GM18519 (cell line): Measurements from ENCODE around the gene CTNNBL1.

ENCODE experiments used
- ATAC-seq: cut with Tn5 transposase; IDR thresholded peaks from one replicate; pipeline ENCODE4 v1.9.1; 2021; ENCODE audit warnings: mild to moderate bottlenecking, moderate library complexity; ENCODE audit not compliant: unreplicated experiment, low FRiP score

CTNNBL1 gene

DNA sequence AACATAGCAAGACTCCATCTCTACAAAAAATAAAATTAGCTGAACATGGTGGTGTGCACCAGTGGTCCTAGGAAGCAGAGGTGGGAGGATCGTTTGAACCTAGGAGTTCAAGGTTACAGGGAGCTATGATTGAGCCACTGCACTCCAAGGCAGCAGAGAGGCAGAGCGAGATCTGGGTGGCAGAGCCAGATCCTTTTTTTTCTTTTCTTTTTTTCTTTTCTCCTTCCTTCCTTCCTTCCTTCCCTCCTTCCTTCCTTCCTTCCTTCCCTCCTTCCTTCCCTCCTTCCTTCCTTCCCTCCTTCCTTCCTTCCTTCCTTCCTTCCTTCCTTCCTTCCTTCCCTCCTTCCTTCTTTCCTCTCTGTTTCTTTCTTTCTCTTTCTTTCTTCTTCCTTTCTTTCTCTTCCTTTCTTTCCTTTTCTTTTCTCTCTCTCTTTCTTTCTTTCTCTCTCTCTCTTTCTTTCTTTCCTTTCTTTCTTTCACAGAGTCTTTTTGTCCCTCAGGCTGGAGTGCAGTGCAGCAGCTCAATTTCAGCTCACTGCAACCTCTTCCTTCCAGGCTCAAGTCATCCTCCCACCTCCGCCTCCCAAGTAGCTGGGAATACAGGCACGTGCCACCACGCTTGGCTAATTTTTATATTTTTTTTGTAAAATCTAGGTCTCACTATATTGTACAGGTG lies 199.9 kb downstream of the CTNNBL1 start:
- ATAC-seq = no peak

DNA sequence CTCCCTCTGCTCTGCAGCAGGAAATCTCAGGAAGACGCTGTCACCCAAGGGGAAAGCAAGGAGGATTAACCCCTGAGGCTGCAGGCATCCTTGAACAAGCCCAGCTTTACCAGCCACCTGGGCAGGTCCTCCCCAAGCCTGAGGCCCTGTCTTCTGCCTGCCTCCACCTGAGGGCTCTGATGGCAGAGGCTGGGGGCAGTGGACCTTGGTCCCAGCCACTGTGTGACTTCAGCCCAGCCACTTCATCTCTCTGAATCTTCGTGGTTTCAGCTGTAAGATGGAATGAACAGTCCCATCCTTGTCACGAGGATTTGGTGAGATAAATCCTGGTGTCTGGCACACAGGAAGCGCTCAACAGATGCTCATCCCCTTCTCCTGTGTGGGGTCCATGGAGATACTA lies 200.6 kb downstream of the CTNNBL1 start:
- no peak for ATAC-seq

DNA sequence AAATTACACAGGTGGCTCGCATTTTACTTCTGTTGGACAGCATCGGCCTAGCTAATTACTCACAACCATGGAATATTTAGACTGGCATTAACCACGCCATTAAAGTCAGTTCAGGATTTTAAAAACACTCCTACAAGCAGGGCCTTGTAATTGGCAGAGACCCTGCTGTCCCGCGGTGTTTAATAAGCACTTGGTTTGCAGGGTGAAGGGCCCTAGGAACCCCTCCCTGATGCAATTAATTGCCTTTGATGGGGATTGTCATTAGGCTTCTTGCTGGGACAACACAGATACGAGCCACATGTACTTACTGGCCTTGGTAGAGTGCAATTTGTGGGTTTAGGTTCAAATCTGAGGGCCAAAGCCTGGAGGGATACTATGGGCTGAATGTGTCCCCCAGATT lies 201.3 kb downstream of the CTNNBL1 start:
- ATAC-seq = no peak

- no peak for ATAC-seq
Observed at GRCh38 chr20:37896932-37897548, 203.2 kb downstream of the CTNNBL1 start.

GRCh38 chr20:37898233-37899104 lies 204.6 kb downstream of the CTNNBL1 start:
- no peak for ATAC-seq

DNA sequence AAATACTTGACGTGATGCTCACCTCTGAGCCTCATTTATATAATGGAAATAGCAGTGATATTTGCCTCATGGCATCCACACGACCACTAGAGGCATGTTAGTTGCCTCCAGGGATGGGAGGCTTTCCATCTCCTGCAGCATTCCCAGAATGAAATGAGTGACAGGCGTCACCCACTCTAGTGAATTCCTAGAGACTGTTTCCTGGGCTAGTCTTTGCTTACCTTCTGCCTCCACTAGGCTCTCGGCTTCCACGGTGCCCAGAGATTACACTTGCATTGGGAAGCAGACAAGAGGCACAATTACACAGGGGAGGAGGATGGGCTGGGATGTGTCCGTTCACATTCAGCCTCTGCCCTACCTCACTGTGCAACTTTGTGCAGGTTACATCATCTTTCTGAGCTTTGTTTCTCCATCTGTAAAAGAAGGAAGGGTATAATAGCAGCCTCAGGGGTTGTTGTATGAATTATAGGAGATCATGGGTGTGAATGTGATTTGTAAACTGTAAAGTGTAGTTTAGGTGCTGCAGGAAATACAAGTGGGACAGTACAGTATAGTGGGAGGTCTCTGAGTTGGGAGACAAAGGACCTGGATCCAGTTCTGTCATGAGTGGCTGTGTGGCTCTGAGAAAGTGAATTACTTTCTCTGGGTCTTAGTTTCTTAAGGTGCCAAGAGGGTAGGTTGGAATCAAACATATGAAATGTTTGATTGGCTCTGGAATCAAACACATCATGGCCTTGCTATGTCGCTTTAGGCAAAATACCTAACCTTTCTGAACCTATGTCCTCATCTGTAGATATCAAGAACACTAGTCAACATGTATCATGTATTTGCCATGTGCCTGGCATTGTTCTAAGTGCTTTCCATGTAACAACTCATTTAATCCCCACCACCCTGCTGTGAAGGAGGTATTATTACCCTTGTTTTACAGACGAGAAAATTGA lies 205.5 kb downstream of the CTNNBL1 start:
- ATAC-seq = no peak

DNA sequence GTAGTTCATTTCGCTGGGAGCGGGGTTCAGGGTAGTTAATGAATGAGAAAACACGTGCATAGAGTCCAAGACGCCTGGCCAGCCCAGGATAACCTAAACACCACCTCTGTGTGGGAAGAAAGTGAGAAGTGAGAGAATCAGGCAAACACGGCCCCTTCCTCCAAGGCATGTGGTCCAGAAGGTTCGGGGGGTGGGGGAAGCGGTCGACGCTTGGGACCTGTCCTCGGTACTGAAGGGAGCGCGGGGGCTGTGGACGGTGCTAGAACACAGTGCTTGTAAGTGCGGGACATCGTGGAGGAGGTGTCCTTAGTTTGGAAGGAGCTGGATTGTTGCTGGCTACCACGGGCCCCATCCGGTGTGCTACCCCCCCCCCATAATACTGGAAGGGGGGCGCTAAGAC lies 207.4 kb downstream of the CTNNBL1 start:
- no peak for ATAC-seq

GRCh38 chr20:37901654-37902503 lies 208.0 kb downstream of the CTNNBL1 start:
- ATAC-seq = no peak

GRCh38 chr20:37902504-37903313 lies 208.9 kb downstream of the CTNNBL1 start, which contains the start of gene VSTM2L:
TSS of gene VSTM2L (plus strand) at chr20:37903127. CDS start at chr20:37903351, 224 bp downstream.
- no peak for ATAC-seq

GRCh38 chr20:37903317-37904007 lies 209.6 kb downstream of the CTNNBL1 start:
- no peak for ATAC-seq

- ATAC-seq = no peak
Observed at GRCh38 chr20:37904008-37904642, 210.3 kb downstream of the CTNNBL1 start.

GRCh38 chr20:37904845-37905373 lies 211.1 kb downstream of the CTNNBL1 start:
- ATAC-seq = no peak

GRCh38 chr20:37905671-37906613 lies 212.1 kb downstream of the CTNNBL1 start:
- ATAC-seq = no peak

DNA sequence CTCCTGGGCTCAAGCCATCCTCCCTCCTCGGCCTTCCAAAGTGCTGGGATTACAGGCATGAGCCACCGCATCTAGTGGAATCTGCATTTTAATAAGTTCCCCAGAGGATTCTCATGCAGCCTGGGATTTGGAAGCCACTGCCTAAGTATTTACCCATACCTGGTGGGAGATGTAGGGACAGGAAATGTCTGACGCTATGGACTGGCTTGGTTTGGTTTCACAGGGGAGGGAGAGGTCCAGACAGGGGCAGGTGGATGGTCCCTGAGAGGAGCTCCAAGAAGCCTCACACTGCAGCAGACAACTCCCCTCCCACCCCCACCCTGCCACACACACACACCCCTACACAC lies 213.5 kb downstream of the CTNNBL1 start:
- ATAC-seq = no peak

DNA sequence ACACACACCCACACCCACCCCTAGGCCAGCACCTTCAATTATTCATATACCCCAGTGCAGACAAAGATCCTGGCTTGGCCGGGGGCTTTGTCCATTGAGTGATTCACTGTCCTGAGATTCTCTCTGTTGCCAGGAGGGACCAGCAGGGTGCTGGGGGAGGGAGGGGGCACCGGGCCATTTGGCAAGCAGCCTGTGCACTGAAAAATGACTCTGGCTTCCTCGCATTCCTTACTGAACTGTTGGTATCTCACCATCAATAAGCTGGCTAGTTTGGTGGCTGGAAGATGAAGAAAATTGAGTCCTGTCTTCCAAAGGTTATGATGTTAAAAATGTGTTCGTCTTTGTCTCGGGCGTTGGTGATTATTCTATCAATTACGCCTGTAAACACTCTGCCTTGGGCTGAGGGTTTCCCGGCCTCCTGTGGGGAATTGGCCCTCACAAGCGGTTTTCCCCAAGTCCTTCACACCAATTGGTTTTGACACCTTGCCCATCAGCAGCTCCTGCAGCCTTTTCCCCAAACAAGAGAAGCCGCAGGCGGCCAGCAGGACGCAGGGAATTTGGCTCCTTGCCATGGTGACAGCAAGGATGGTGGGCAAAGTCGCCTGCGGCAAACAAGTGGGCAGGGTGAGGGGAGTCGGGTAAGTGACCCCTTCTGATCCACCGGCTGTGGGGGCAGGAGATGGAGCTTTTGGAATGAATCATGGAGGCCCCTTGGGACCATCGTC lies 214.0 kb downstream of the CTNNBL1 start:
- ATAC-seq = no peak

GRCh38 chr20:37911261-37911660 lies 217.4 kb downstream of the CTNNBL1 start:
- no peak for ATAC-seq
